Neutrophil (primary cell): Measurements from ENCODE around the gene NRXN2.

Experiments
- H3K27ac ChIP-seq: fragments of 200-600 bp; sonication (generic); 2 replicates; pipeline ENCODE4 v1.5.1; 2016; ENCODE audit warnings: mild to moderate bottlenecking, moderate library complexity
- H3K27me3 ChIP-seq: fragments of 200-600 bp; sonication (generic); 2 replicates; pipeline ENCODE4 v1.6.0; 2016; ENCODE audit warnings: mild to moderate bottlenecking
- H3K36me3 ChIP-seq: fragments of 200-600 bp; sonication (generic); 2 replicates; pipeline ENCODE4 v1.5.1; 2017
- H3K4me1 ChIP-seq, 2 experiments: fragments of 200-600 bp in 1 of 2; sonication (generic) in 1 of 2; 1 replicate in 1 of 2; 2 replicates in 1 of 2; pipeline versions ENCODE4 v1.5.1 to v1.6.1; 2013 to 2016; ENCODE audit warnings: low read depth in 1 of 2, low read length in 1 of 2, mild to moderate bottlenecking in 1 of 2, moderate library complexity in 1 of 2; ENCODE audit not compliant: control insufficient read depth in 1 of 2, insufficient read depth in 1 of 2
- H3K4me3 ChIP-seq, 2 experiments: fragments of 200-600 bp in 1 of 2; sonication (generic) in 1 of 2; 1 replicate in 1 of 2; 2 replicates in 1 of 2; pipeline ENCODE4 v1.5.1; 2013 to 2016; ENCODE audit warnings: low read depth in 1 of 2, low read length in 1 of 2, mild to moderate bottlenecking in 1 of 2, moderate library complexity in 1 of 2
- H3K9me3 ChIP-seq: fragments of 200-600 bp; sonication (generic); 2 replicates; pipeline ENCODE4 v1.5.1; 2016
- TF ChIP-seq, protein P1 (sequence below): fragments of 200-600 bp; sonication (generic); IDR thresholded peaks from 2 replicates; pipeline ENCODE4 v1.5.1; 2016; ENCODE audit warnings: antibody characterized with exemption

NRXN2 gene

DNA sequence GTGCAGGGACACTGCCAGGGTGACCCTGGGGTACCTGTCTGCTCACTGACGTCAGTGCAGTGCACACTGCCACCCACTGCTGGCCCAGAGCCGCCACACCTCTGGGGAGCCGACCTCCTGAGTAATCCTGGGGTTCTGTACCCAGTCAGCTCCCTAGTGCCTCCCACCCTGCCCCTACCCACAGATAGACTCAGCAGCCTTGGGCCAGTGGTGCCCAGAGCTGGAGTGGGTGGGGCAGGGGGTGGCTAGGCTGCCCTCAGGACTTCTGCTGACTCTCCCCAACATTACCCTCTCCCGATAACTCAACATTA is 5.8 kb downstream of the NRXN2 start:
- peaks cover 100% of the 10 kb centered on the region for H3K27me3 ChIP-seq

DNA sequence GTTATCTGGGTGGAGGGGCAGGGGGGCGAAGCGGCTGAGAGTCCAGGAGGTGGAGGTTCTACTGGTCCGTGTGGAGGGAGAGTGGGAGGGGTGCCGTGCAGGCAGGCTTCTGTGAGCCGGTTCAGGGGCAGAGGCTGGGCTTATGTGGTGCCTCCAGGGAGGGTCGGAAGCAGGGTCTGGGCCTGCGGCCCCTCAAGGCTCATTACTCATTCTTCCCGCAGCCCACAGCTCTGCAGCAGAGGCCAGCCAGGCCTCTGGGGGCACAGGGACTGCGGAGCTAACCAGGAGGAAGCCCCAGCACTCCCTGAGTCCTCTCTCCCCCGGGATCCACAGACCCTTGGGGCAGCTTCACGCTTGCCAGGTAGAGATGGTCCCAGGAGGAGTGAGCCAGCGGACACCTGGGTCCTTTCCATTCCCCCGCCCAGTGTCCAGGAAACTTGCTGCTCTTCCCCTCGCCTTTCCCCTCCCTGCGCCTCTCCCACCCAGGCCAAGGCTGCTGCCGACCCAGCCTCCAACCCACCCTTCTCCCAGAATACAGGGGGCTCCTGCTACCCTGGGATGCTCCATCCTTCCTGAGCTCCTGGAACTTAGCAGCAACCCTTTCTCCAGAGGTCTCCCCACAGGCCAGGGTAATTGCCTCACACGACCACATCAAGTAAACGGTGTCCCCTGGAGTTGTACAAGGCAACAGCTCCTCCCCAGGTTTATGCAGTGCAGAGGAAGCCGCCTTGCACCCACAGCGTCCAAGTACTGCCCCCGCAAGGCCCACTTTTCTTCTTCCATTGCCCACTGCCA is 6.3 kb downstream of the NRXN2 start:
- H3K36me3 ChIP-seq, result no peaks in the 10 kb centered on the region
- no peak overlapping the region for H3K27ac ChIP-seq
- no peaks in the 10 kb centered on the region for H3K9me3 ChIP-seq
- H3K27me3 ChIP-seq, result peaks cover 100% of the 10 kb centered on the region
- H3K4me3 ChIP-seq, result no peak overlapping the region
- TF ChIP-seq, protein P1, sequence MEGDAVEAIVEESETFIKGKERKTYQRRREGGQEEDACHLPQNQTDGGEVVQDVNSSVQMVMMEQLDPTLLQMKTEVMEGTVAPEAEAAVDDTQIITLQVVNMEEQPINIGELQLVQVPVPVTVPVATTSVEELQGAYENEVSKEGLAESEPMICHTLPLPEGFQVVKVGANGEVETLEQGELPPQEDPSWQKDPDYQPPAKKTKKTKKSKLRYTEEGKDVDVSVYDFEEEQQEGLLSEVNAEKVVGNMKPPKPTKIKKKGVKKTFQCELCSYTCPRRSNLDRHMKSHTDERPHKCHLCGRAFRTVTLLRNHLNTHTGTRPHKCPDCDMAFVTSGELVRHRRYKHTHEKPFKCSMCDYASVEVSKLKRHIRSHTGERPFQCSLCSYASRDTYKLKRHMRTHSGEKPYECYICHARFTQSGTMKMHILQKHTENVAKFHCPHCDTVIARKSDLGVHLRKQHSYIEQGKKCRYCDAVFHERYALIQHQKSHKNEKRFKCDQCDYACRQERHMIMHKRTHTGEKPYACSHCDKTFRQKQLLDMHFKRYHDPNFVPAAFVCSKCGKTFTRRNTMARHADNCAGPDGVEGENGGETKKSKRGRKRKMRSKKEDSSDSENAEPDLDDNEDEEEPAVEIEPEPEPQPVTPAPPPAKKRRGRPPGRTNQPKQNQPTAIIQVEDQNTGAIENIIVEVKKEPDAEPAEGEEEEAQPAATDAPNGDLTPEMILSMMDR, result no peak
- peaks cover 8 to 14% of the 10 kb centered on the region in 2 experiments for H3K4me1 ChIP-seq

More for the DNA sequence above, 5.8 kb downstream of the NRXN2 start:
- H3K36me3 ChIP-seq, result no peaks in the 10 kb centered on the region
- peaks cover 8 to 11% of the 10 kb centered on the region in 2 experiments for H3K4me1 ChIP-seq
- no peaks in the 10 kb centered on the region for H3K9me3 ChIP-seq
- TF ChIP-seq, protein P1, result no peak
- H3K27ac ChIP-seq, result no peak overlapping the region
- no peak overlapping the region for H3K4me3 ChIP-seq

DNA sequence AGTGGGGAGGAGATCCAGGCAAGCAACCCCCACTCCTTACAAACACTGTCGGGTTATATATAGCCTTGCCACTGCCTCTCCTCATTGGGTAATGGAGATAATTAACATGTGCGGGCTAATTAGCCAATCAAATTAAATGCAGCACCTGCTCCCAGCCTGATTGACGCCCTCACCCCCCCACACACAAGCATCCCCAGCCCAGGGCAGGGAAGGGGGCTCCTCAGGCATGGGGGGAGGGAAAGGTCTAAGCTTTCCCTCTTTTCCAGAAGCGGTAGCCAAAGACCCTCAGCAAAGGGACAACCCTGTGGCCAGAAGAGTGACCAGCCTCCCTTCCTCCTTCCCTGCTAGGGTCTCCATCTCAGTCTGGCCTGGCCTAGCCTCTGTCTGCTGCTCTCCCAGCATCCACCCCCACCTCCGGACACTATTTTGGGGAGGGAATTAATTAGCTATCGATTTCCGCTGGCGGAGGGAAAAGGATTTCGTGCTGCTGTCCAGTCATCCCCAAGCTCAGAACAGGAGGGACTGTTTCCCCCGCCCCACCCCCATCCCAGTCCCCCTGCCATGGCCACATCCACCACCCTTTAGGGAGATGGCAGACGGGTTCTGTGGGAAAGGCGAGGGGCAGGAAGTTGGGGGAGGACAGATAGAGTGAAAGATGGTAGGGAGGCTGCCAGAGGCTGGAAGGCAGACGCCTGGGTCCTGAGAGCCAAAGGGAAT is 7.1 kb downstream of the NRXN2 start:
- TF ChIP-seq, protein P1, result no peak
- Histone ChIP-seq H3K27ac (no peak overlapping the region), H3K4me3 (no peak overlapping the region), H3K4me1 (peaks cover 8 to 14% of the 10 kb centered on the region in 2 experiments), H3K9me3 (no peaks in the 10 kb centered on the region), H3K27me3 (peaks cover 100% of the 10 kb centered on the region), H3K36me3 (no peaks in the 10 kb centered on the region)

DNA sequence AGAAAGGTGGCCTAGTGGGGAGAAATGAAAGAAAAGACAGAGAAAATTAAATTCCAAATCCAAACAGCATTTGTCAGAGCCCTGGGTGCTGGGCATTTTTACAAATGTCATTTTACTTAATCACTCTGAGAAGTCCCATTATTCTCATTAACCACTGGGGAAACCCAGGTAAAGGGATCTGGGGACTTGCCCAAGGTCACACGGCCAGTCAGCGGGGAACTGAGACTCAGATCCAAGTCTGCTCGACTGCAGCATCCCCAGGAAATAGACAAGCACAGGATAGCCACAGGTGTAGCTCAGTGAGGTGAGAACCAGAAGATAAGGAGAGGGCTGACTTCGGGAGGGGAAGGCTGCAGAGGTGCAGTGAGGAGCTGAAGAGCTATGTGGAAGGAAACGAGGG is 7.9 kb downstream of the NRXN2 start:
- peaks cover 100% of the 10 kb centered on the region for H3K27me3 ChIP-seq
- H3K4me1 ChIP-seq, result peaks cover 8 to 14% of the 10 kb centered on the region in 2 experiments
- no peak overlapping the region for H3K4me3 ChIP-seq
- H3K27ac ChIP-seq, result no peak overlapping the region
- H3K9me3 ChIP-seq, result no peaks in the 10 kb centered on the region
- no peaks in the 10 kb centered on the region for H3K36me3 ChIP-seq
- TF ChIP-seq, protein P1, result no peak

DNA sequence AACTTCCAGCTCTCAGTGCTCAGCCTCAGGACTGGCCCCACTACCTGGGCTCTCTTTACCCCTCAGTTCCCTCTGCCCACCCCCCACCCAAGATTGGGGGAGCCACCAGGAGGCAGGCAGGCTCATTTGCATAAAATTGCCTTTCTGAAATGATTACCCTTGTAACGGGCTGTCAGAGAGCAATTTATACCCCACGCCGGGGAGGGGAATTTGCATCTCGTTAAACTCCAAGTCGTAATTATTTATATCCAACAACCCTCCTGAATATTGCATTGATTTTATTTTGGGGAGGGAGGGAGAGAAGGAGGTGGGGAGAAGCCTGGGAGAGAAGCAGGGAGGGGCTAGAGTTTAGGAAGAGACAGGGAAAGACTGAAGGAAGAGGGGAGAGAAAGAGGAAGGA is 8.3 kb downstream of the NRXN2 start:
- H3K27me3 ChIP-seq, result peaks cover 100% of the 10 kb centered on the region
- H3K4me3 ChIP-seq, result no peak overlapping the region
- no peaks in the 10 kb centered on the region for H3K9me3 ChIP-seq
- H3K4me1 ChIP-seq, result peaks cover 8 to 14% of the 10 kb centered on the region in 2 experiments
- no peak overlapping the region for H3K27ac ChIP-seq
- H3K36me3 ChIP-seq, result no peaks in the 10 kb centered on the region
- TF ChIP-seq, protein P1, result no peak
